22Rv1 (cell line): Measurements from ENCODE around the gene REEP5.

Experiments
- H3K27ac ChIP-seq: fragments of 450-650 bp; 2 replicates; pipeline ENCODE4 v1.5.1; 2017
- ZFX ChIP-seq: fragments of 450-650 bp; IDR thresholded peaks from 2 replicates; pipeline ENCODE4 v1.6.1; 2017; ENCODE audit warnings: antibody characterized with exemption, borderline replicate concordance
- TF ChIP-seq, protein P1 (sequence below): fragments of 450-650 bp; IDR thresholded peaks from 2 replicates; pipeline ENCODE4 v1.5.1; 2017; ENCODE audit warnings: mild to moderate bottlenecking

REEP5 gene

DNA sequence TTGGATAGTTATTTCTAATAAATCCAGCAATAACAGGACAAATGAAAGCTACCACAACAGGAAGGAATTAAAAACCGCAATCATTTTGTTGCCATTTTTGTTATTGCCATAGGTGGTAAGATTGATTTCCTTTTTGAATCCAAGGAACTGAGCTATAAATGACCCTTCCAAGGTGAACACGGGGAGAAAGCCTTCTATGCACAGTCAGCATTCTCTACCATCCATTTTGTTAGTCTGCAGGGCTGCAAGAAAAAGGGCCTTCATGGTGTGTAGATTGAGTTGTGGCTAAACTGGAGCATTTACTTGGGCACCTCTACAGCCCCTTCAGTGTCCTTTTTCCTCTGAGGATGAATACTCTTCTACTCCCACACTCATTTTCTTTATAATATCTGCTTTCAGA is 18.6 kb upstream of the REEP5 start:
- H3K27ac ChIP-seq: no peak overlapping the region
- no peak for TF ChIP-seq ZFX
- TF ChIP-seq, protein P1, sequence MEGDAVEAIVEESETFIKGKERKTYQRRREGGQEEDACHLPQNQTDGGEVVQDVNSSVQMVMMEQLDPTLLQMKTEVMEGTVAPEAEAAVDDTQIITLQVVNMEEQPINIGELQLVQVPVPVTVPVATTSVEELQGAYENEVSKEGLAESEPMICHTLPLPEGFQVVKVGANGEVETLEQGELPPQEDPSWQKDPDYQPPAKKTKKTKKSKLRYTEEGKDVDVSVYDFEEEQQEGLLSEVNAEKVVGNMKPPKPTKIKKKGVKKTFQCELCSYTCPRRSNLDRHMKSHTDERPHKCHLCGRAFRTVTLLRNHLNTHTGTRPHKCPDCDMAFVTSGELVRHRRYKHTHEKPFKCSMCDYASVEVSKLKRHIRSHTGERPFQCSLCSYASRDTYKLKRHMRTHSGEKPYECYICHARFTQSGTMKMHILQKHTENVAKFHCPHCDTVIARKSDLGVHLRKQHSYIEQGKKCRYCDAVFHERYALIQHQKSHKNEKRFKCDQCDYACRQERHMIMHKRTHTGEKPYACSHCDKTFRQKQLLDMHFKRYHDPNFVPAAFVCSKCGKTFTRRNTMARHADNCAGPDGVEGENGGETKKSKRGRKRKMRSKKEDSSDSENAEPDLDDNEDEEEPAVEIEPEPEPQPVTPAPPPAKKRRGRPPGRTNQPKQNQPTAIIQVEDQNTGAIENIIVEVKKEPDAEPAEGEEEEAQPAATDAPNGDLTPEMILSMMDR: no peak

GRCh38 chr5:112938286-112938685 is 16.3 kb upstream of the REEP5 start:
- TF ChIP-seq, protein P1: no peak
- TF ChIP-seq ZFX: no peak

DNA sequence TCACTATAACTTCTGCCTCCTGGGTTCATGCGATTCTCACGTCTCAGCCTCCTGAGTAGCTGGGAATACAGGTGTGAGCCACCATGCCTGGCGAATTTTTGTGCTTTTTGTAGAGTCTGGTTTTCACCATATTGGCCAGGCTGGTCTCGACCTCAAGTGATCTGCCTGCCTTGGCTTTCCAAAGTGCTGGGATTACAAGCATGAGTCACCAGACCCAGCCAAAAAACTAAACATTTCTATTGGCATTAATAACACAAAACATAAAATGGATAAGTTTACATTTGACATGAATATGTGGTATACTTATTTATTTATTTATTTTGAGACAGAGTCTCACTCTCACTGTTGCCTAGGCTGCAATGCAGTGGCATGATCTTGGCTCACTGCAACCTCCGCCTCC is 13.6 kb upstream of the REEP5 start:
- TF ChIP-seq ZFX: no peak
- TF ChIP-seq, protein P1: no peak
- H3K27ac ChIP-seq: no peak overlapping the region

More at GRCh38 chr5:112938286-112938685, 16.3 kb upstream of the REEP5 start:
- no peak overlapping the region for H3K27ac ChIP-seq

DNA sequence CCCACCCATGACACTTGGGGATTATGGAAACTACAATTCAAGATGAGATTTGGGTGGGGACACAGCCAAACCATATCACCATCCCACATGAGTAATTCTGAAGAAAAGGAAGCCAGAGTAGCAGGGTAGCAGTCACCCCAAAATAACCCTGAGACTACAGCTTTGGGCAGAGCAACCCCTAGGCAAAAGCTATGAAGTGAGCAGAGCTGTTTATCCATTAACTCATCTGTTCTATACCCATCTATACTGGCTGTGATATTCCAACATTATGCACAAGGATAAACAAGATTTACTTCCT is 12.3 kb upstream of the REEP5 start:
- no peak overlapping the region for H3K27ac ChIP-seq
- no peak for TF ChIP-seq ZFX
- TF ChIP-seq, protein P1: no peak

- H3K27ac ChIP-seq: no peak overlapping the region
- TF ChIP-seq, protein P1: no peak
- no peak for TF ChIP-seq ZFX
Observed at GRCh38 chr5:112933651-112934365, 11.8 kb upstream of the REEP5 start.

GRCh38 chr5:112933105-112933504 is 11.1 kb upstream of the REEP5 start:
- TF ChIP-seq, protein P1: no peak
- TF ChIP-seq ZFX: no peak
- no peak overlapping the region for H3K27ac ChIP-seq

DNA sequence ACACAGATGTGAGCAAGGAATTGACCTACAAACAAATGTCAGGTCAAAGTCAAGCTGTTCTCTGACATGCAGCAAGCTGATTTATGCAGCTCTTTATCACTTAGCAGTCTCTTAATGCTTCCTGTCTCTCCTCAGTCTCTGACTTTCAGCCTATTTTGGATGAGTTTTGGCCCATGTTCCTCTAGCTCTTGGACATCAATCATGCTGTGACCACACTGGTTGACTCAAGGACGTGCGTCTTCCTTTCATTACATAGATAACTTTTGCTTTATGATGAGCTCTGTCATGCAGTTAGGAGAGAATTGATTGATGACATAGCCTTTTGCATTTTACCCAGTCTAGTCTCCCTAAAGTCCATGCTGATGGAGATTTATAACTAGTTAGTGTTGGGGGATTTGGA is 9.4 kb upstream of the REEP5 start:
- H3K27ac ChIP-seq: no peak overlapping the region
- TF ChIP-seq, protein P1: no peak
- no peak for TF ChIP-seq ZFX
